Glomerular endothelial cell (primary cell): ENCODE results near the gene ASB13. TPM values are rescaled to one million over a fixed set of nuclear protein-coding genes. Genes with fewer than 3 reads are reported as not detected.

Source experiments
- DNase-seq: peaks from one replicate; pipeline ENCODE4 v3.0.0-alpha.2; 2011; ENCODE audit warnings: low read depth, low spot score; ENCODE audit errors: extremely low read depth
- total RNA-seq: library from RNA; depleted of rRNA; stranded (reverse); fragments of >200 nt; gene quantifications from 2 replicates; pipeline ENCODE4 v1.2.3, GENCODE V29; 2015

The ASB13 gene
- total RNA-seq, 1 donor from 2014 or later: 13.8 TPM

GRCh38 chr10:5648494-5649457, 17.6 kb downstream of the ASB13 start:
- DNase-seq: no peak

- DNase-seq: no peak
Observed at GRCh38 chr10:5647507-5648240, 18.7 kb downstream of the ASB13 start.

GRCh38 chr10:5645944-5646617, 20.3 kb downstream of the ASB13 start:
- DNase-seq: no peak

- DNase-seq: no peak
Observed at GRCh38 chr10:5645375-5645774, 21.0 kb downstream of the ASB13 start.

DNA sequence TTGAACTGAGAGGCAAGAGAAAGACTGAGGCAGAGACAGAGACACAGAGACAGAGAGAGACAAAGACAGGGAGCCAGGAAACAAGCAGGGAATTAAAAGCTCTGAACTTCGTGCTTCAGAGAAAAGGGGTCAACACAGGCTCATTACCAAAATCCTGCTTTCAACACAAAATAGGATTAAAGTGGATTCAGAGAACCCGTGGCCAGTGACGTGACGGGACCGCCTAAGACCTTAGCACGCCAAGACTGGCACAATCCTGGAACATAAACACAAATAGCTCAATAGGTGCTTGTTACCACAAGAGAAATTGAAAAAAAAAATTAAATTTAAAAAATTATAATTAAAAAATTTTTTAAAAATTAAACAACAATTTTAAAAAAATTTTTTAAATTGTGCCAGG, 21.5 kb downstream of the ASB13 start:
- DNase-seq: no peak

DNA sequence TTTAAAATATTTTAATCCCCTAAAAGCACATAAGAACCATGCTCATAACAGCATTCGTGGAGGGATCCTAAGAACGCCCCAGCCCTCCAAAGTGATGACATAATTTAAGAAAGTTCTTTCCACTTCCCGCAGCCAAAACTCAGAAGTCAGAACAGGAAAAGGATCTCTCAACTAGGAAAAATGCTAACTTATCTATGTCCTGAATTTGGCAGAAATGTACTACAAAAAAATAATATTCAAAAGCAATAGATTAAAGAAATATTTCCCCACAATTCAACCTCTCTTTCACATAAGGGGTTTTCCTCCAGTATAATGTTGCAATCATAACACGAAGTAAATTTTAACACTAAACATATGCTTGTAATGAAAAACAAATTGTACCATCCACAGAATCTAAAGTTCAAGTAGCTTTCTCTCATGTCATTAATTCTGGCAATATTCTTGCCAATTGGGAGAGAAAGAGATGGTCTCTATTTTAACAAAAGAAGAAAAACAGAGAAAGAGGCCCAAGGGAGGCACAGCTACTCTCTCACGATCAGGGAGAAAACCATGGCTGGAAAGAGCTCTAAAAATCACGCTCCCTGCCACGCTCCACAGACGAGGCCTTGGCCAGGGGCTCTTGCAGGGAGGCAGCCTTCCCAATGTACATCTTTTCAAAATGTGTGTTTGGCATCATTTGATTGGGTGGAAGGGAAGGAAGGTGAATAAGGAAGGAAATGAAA, 22.9 kb downstream of the ASB13 start:
- DNase-seq: no peak

- no peak for DNase-seq
Observed at GRCh38 chr10:5641501-5641900, 24.9 kb downstream of the ASB13 start.

DNA sequence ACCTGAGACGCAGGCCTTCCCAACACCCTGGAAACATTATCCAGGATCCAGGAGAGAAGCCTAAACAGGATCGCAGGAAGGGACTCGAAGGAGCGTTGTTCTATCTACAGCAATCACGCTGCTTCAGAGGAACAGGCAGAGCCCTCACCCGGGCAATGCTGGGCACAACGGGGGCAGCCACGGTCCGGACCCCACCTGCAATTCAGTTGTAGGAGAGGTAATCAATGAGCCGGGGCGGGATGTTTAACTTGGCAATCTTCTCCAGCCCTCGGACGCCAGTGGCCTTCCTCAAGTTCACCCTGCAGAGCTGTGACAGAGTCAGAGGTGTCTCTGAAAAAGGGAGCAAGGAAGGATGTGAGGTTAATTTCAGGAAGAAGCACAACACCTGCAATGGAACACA, 25.9 kb downstream of the ASB13 start:
- no peak for DNase-seq

GRCh38 chr10:5640036-5640435, 26.4 kb downstream of the ASB13 start:
- DNase-seq: no peak

DNA sequence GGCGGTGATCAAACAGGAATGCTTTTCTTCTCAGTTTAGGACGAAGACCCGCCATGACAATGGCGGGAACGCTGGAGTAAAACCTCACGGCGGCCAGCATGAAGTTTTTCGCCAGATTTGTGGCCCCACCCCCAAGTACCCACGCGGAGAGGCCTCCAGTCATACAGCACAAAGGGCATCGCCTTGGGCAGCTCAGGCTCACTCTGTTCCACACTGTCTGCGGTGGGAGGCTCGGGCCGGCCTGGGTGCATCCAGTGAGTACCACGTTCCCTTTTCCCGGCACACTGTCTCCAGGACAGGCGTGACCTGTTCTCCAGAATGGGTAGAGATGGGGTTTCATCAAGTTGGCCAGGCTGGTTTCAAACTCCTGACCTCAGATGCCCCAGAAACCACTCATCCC, 27.3 kb downstream of the ASB13 start:
- no peak for DNase-seq

- DNase-seq: no peak
Observed at GRCh38 chr10:5638494-5638893, 27.9 kb downstream of the ASB13 start.

GRCh38 chr10:5634918-5635317, 31.5 kb downstream of the ASB13 start:
- no peak for DNase-seq

DNA sequence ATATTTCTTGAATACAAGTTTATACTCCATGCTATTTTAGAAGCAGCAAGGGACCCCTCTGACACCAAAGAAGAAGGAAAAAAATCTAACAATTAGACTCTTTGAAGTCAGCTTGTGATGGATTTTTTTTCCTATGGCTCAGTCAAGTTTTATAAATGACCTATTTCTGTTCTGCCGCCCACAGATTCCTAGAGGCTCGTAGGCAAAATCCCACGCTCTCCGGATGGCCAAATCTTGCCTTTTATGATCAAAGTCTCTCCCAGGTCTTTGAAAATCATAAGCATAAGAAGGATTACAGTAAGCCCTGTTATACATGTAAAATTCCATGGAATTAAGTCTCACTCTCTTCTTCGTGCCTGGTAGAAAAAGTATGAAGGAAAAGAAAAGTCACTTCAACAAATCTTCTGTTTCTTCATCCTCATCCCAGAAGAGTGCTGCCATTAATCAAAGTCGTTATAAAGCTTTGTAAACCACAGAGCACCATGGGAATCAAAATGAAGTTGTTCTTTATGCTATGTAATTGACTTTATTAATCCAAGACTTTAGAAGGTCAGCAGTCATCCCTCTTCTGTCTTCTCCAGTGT, 33.1 kb downstream of the ASB13 start:
- no peak for DNase-seq

GRCh38 chr10:5632446-5632845, 33.9 kb downstream of the ASB13 start:
- no peak for DNase-seq

- DNase-seq: no peak
Observed at GRCh38 chr10:5631936-5632335, 34.5 kb downstream of the ASB13 start.

GRCh38 chr10:5630112-5630436, 36.3 kb downstream of the ASB13 start:
- no peak for DNase-seq

DNA sequence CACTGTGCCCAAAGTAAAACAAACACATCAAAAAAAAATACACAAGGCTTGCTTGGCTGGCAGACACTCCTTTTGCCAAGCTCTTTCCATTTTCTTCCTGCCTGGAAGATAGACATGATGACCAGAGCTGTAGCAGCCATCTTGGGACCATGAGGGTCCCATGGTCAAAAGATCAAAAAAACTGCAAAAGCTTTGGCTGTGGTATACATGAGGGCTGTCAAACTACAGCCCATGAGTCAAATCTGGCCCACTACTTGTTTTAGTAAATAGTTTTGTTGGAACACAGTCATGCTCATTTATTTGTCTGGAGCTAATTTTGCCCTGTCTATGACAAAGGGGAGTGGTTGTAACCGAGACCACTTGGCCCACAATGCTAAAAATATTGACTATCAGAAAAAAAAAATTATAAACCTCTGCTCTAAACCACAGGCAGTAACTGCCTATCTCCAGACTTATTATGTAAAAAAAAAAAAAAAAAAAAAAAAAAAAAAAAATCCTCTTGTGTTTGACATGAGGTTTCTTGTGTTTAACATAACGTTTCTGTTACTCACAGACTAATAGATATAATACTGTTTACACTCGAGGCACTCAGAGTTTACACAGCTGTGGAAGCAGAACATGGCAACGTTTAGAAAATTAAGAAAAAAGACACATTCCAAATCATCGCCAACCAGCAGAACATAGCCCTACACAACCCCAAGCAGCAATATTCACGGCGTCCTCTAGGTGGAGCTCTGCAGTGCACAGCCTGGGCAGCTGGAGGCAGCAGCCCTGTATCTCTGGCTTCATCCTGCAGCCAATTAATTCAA, 36.9 kb downstream of the ASB13 start:
- peak; percentile 47 for DNase-seq

DNA sequence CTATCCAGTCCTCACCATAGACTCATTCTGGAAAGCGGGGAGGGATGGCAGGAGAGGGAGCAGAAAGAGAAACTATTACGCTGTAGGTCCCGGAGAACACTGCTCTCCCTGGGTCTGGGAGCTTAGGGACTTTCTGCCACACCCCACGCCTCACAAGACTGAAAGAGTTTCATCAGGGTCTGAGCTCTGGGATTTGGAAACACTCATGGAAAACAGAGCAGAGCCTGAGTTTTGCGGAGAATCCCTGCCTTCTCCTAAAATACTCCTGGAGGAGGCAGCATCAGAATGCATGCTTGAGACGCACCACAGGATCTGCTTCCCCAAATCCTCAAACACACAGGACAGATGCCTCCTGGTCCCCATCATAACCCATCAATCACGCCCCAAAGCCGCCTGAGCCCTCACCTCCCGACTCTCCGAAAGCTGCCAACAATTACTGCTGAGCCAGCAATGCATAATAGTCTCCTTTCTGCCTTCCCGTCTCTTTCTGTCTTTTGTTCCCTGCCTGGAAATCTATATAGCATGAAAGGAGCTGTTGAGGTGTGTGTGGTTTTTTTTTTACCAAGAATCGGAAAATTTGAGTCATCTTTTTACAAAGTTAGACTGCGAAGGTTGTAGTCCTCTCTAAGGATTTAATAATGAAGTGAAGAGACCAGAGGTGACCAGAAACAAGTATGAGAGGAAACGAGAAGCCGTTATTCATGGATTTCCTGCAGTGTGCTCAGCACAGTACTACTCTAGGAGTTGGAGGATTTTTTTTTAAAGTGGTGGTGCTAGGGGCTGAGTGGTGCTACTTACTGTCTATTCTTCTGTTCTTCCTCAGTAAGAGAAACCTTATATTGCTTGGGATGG, 37.7 kb downstream of the ASB13 start:
- DNase-seq: no peak
